PC-9 (cell line): ENCODE data around the gene SHISA9. TPM values are rescaled to one million over a fixed set of nuclear protein-coding genes. Genes with fewer than 3 reads are reported as not detected.

ENCODE experiments used
- BruUV-seq: library from RNA; stranded (reverse); fragments of 400-500 nt; replicated peaks from 2 replicates; lab custom pipeline; 2021; lab: Mats Ljungman, UMichigan
- CTCF ChIA-PET: fragments of 300-600 bp; sonication (Branson Sonifier 250); formaldehyde crosslinking; loops from one replicate; lab custom pipeline; 2022; ENCODE audit warnings: antibody characterized with exemption; lab: Charles Lee
- POLR2A ChIA-PET: fragments of 300-600 bp; sonication (Branson Sonifier 250); formaldehyde crosslinking; loops from one replicate; lab custom pipeline; 2022; ENCODE audit warnings: antibody characterized with exemption; ENCODE audit not compliant: unreplicated experiment; lab: Charles Lee
- DNase-seq, 2 experiments: peaks; one replicate each; pipeline versions ENCODE4 v3.0.0 to v3.0.0-alpha.2; 2015 to 2022; ENCODE audit warnings: mixed read lengths in 1 of 2
- H2AFZ ChIP-seq: fragments of 200-600 bp; sonication (generic); 2 replicates; pipeline ENCODE4 v1.8.1; 2017; ENCODE audit warnings: antibody characterized with exemption
- H3F3A ChIP-seq: fragments of 200-600 bp; sonication (generic); 2 replicates; pipeline ENCODE4 v1.8.1; 2017; ENCODE audit warnings: antibody characterized with exemption, mild to moderate bottlenecking, low read depth; ENCODE audit not compliant: insufficient read depth
- H3K27ac ChIP-seq: fragments of 200-600 bp; sonication (generic); 2 replicates; pipeline ENCODE4 v1.6.1; 2016; ENCODE audit warnings: mixed run types
- H3K27me3 ChIP-seq: fragments of 200-600 bp; sonication (generic); 2 replicates; pipeline ENCODE4 v1.6.1; 2016; ENCODE audit warnings: low read depth, mixed run types; ENCODE audit not compliant: insufficient read depth
- H3K36me3 ChIP-seq: fragments of 200-600 bp; sonication (generic); 2 replicates; pipeline ENCODE4 v1.6.1; 2016; ENCODE audit warnings: low read depth, mixed run types
- H3K4me1 ChIP-seq: fragments of 200-600 bp; sonication (generic); replicated peaks from 2 replicates; pipeline ENCODE4 v1.6.1; 2016; ENCODE audit warnings: mixed run types; ENCODE audit not compliant: insufficient read depth
- H3K4me2 ChIP-seq: fragments of 200-600 bp; sonication (generic); 2 replicates; pipeline ENCODE4 v1.6.1; 2017; ENCODE audit warnings: mixed run types
- H3K4me3 ChIP-seq: fragments of 200-600 bp; sonication (generic); 2 replicates; pipeline ENCODE4 v1.6.1; 2016; ENCODE audit warnings: mixed run types
- H3K79me2 ChIP-seq: fragments of 200-600 bp; sonication (generic); 2 replicates; pipeline ENCODE4 v1.6.1; 2017; ENCODE audit warnings: low read depth, mixed run types
- H3K9me2 ChIP-seq: fragments of 200-600 bp; sonication (generic); 2 replicates; pipeline ENCODE4 v1.8.1; 2017; ENCODE audit warnings: mild to moderate bottlenecking; ENCODE audit not compliant: insufficient read depth
- H3K9me3 ChIP-seq: fragments of 200-600 bp; sonication (generic); 2 replicates; pipeline ENCODE4 v1.8.1; 2016; ENCODE audit warnings: low read depth; ENCODE audit not compliant: insufficient read depth
- H4K20me1 ChIP-seq: fragments of 200-600 bp; sonication (generic); 2 replicates; pipeline ENCODE4 v1.8.1; 2017; ENCODE audit not compliant: insufficient read depth
- CTCF ChIP-seq: fragments of 200-600 bp; sonication (generic); conservative IDR thresholded peaks from 2 replicates; pipeline ENCODE4 v1.6.1; 2017; ENCODE audit warnings: mixed run types, antibody characterized with exemption, mild to moderate bottlenecking, moderate library complexity
- EZH2 ChIP-seq: fragments of 200-600 bp; sonication (generic); IDR thresholded peaks from 2 replicates; pipeline ENCODE4 v1.8.0; 2017; ENCODE audit warnings: antibody characterized with exemption, low read depth
- intact Hi-C: fragments of 100-400 bp; cut with micrococcal nuclease; formaldehyde crosslinking; loops from one replicate; pipeline ENCODE4 v1.10.0; 2022; ENCODE audit not compliant: unreplicated experiment
- total RNA-seq: library from RNA; stranded (reverse); gene quantifications from 2 replicates; pipeline ENCODE4 v1.2.3, GENCODE V29; 2021

Gene SHISA9
- total RNA-seq, 1 experiment from 2014 or later, result 80.5 TPM

- no peak overlapping the region for H3K4me3 ChIP-seq
- no TSS peak for BruUV-seq
- no peak overlapping the region for H2AFZ ChIP-seq
- TF ChIP-seq EZH2 (no peak), CTCF (no peak)
- H3K4me1 ChIP-seq, result no peaks in the 10 kb centered on the region
- DNase-seq, result no peak
- peaks cover 10% of the 10 kb centered on the region; the same call in 1 of the 2 replicates for H3K36me3 ChIP-seq
- no peaks in the 10 kb centered on the region for H3F3A ChIP-seq
- intact Hi-C loops, result no loop called here
- ChIA-PET CTCF (no interaction called here), POLR2A (no interaction called here)
- H4K20me1 ChIP-seq, result peaks cover 83% of the 10 kb centered on the region
- H3K27ac ChIP-seq, result no peak overlapping the region
- H3K79me2 ChIP-seq, result peaks cover 95% of the 10 kb centered on the region
- H3K9me3 ChIP-seq, result no peaks in the 10 kb centered on the region
- no peaks in the 10 kb centered on the region for H3K27me3 ChIP-seq
- H3K9me2 ChIP-seq, result no peaks in the 10 kb centered on the region
- H3K4me2 ChIP-seq, result no peak overlapping the region
Observed at GRCh38 chr16:12941896-12942295, 40.5 kb downstream of the SHISA9 start.

GRCh38 chr16:12942861-12943260, 41.5 kb downstream of the SHISA9 start:
- CTCF ChIA-PET, result no interaction called here
- Histone ChIP-seq H3K4me1 (no peaks in the 10 kb centered on the region), H2AFZ (no peak overlapping the region), H3K27me3 (no peaks in the 10 kb centered on the region), H3F3A (no peaks in the 10 kb centered on the region), H3K36me3 (peaks cover 10% of the 10 kb centered on the region; the same call in 1 of the 2 replicates), H3K9me2 (no peaks in the 10 kb centered on the region), H3K27ac (no peak overlapping the region), H3K9me3 (no peaks in the 10 kb centered on the region), H3K4me3 (no peak overlapping the region), H3K79me2 (peaks cover 95% of the 10 kb centered on the region), H4K20me1 (peaks cover 85% of the 10 kb centered on the region), H3K4me2 (no peak overlapping the region)
- intact Hi-C loops, result no loop called here
- no peak for TF ChIP-seq CTCF
- no peak for TF ChIP-seq EZH2
- BruUV-seq, result no TSS peak
- POLR2A ChIA-PET, result no interaction called here
- no peak for DNase-seq

GRCh38 chr16:12944300-12944699, 42.9 kb downstream of the SHISA9 start:
- Histone ChIP-seq H3F3A (peaks cover under 1% of the 10 kb centered on the region; the same call in 1 of the 2 replicates), H3K4me3 (no peak overlapping the region), H3K9me2 (no peaks in the 10 kb centered on the region), H3K4me2 (no peak overlapping the region), H4K20me1 (peaks cover 83% of the 10 kb centered on the region), H3K9me3 (no peaks in the 10 kb centered on the region), H3K36me3 (peaks cover 10% of the 10 kb centered on the region; the same call in 1 of the 2 replicates), H3K27me3 (no peaks in the 10 kb centered on the region), H3K79me2 (peaks cover 96% of the 10 kb centered on the region), H3K27ac (no peak overlapping the region), H3K4me1 (no peaks in the 10 kb centered on the region), H2AFZ (no peak overlapping the region)
- no peak for DNase-seq
- no peak for TF ChIP-seq EZH2
- no peak for TF ChIP-seq CTCF
- CTCF ChIA-PET, result interaction anchor here (0.7 kb wide), 1 partner anchor 115 kb away, joined by 3 read pairs; no protein-coding TSS in a partner anchor
- POLR2A ChIA-PET, result no interaction called here
- no TSS peak for BruUV-seq
- intact Hi-C loops, result no loop called here
